Tibial nerve (tissue), 4 donors: ENCODE results near the gene ANKRD28.

Experiments used
- EP300 ChIP-seq, 2 donors: sonication (generic); formaldehyde crosslinking; IDR thresholded peaks; one replicate each; pipeline ENCODE4 v1.6.1; 2017; ENCODE audit warnings: antibody characterized with exemption in 2 of 2, mild to moderate bottlenecking in 1 of 2
- POLR2A ChIP-seq, 2 donors: fragments of 450-650 bp; IDR thresholded peaks; one replicate each; pipeline ENCODE4 v1.6.1; 2017; ENCODE audit warnings: antibody characterized with exemption in 2 of 2, mild to moderate bottlenecking in 2 of 2, moderate library complexity in 2 of 2
- TF ChIP-seq, protein P1 (sequence below), 5 experiments: fragments of 200-600 bp in 3 of 5; fragments of 450-650 bp in 2 of 5; sonication (generic) in 3 of 5; IDR thresholded peaks; one replicate each; pipeline ENCODE4 v1.5.1; 2016 to 2019; ENCODE audit warnings: antibody characterized with exemption in 5 of 5, mild to moderate bottlenecking in 3 of 5, moderate library complexity in 2 of 5

GRCh38 chr3:15796331-15796730 lies 1.4 kb downstream of the ANKRD28 start:
- TF ChIP-seq, protein P1, sequence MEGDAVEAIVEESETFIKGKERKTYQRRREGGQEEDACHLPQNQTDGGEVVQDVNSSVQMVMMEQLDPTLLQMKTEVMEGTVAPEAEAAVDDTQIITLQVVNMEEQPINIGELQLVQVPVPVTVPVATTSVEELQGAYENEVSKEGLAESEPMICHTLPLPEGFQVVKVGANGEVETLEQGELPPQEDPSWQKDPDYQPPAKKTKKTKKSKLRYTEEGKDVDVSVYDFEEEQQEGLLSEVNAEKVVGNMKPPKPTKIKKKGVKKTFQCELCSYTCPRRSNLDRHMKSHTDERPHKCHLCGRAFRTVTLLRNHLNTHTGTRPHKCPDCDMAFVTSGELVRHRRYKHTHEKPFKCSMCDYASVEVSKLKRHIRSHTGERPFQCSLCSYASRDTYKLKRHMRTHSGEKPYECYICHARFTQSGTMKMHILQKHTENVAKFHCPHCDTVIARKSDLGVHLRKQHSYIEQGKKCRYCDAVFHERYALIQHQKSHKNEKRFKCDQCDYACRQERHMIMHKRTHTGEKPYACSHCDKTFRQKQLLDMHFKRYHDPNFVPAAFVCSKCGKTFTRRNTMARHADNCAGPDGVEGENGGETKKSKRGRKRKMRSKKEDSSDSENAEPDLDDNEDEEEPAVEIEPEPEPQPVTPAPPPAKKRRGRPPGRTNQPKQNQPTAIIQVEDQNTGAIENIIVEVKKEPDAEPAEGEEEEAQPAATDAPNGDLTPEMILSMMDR (IDR thresholded peaks at IDR 0.05) = no peak
- no peak for TF ChIP-seq EP300 (IDR thresholded peaks at IDR 0.05)
- TF ChIP-seq POLR2A (IDR thresholded peaks at IDR 0.05) = no peak
